Activated T-helper 17 cell treated with anti-CD3 and anti-CD28 coated beads, Interleukin-2, amount 50 U/mL, for 72 hours (primary cell): Measurements from ENCODE around the gene SH3PXD2A. TPM values are rescaled to one million over a fixed set of nuclear protein-coding genes. Genes with fewer than 3 reads are reported as not detected.
A peak's percentile ranks its signal among the peaks of the same experiment; 100 is the strongest.

ENCODE experiments used
- ATAC-seq: fragments of 150-1000 bp; cut with Tn5 transposase; replicated peaks from 2 replicates; pipeline ENCODE4 v1.10.0; 2021; ENCODE audit warnings: mild to moderate bottlenecking, moderate library complexity
- H3K27ac Mint-ChIP-seq: one replicate; pipeline ENCODE4 v1.8.0; 2022; ENCODE audit warnings: mixed read lengths
- H3K27me3 Mint-ChIP-seq: one replicate; pipeline ENCODE4 v1.8.0; 2022; ENCODE audit warnings: mixed read lengths
- H3K36me3 Mint-ChIP-seq: one replicate; pipeline ENCODE4 v1.8.0; 2022; ENCODE audit warnings: low read depth, mild to moderate bottlenecking, mixed read lengths
- H3K4me1 Mint-ChIP-seq: one replicate; pipeline ENCODE4 v1.8.0; 2022; ENCODE audit warnings: mixed read lengths
- H3K4me3 Mint-ChIP-seq: one replicate; pipeline ENCODE4 v1.8.0; 2022; ENCODE audit warnings: mild to moderate bottlenecking, mixed read lengths
- H3K9me3 Mint-ChIP-seq: one replicate; pipeline ENCODE4 v1.8.0; 2022; ENCODE audit warnings: mixed read lengths
- total RNA-seq, 2 donors: library from RNA; stranded (reverse); gene quantifications; one replicate each; pipeline ENCODE4 v1.2.3, GENCODE V29; 2022

Gene SH3PXD2A
- total RNA-seq, 2 donors from 2014 or later = 8.0 to 19.3 TPM

GRCh38 chr10:103592186-103593021, 263.0 kb downstream of the SH3PXD2A start:
- no peaks in the 10 kb centered on the region for H3K4me1 Mint-ChIP-seq
- H3K9me3 Mint-ChIP-seq = no peaks in the 10 kb centered on the region
- H3K27ac Mint-ChIP-seq = no peak overlapping the region
- H3K4me3 Mint-ChIP-seq = no peak overlapping the region
- H3K36me3 Mint-ChIP-seq = no peaks in the 10 kb centered on the region
- no peaks in the 10 kb centered on the region for H3K27me3 Mint-ChIP-seq
- peak; percentile 53 for ATAC-seq

- H3K27ac Mint-ChIP-seq = peak overlapping the region; percentile 28
Measured at GRCh38 chr10:103590744-103591291, 264.6 kb downstream of the SH3PXD2A start.

DNA sequence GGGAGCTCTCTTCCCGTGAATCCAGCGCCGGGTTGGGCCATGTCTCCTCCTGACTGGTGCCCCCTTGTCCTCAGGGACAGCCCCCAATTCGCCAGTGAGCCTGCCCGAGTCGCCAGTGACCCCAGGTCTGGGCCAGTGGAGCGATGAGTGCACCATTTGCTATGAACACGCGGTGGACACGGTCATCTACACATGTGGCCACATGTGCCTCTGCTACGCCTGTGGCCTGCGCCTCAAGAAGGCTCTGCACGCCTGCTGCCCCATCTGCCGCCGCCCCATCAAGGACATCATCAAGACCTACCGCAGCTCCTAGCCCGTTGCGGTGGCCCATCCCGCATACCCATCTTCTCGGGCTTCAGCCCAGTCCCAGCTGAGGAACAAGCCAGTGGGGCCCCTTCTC, 265.3 kb downstream of the SH3PXD2A start:
- ATAC-seq = no peak
- Mint-ChIP-seq H3K27ac (no peak overlapping the region), H3K4me1 (no peaks in the 10 kb centered on the region), H3K27me3 (no peaks in the 10 kb centered on the region), H3K4me3 (no peak overlapping the region), H3K36me3 (no peaks in the 10 kb centered on the region), H3K9me3 (no peaks in the 10 kb centered on the region)

More at GRCh38 chr10:103590744-103591291, 264.6 kb downstream of the SH3PXD2A start:
- H3K27me3 Mint-ChIP-seq = no peaks in the 10 kb centered on the region
- H3K9me3 Mint-ChIP-seq = no peaks in the 10 kb centered on the region
- no peak for ATAC-seq
- no peak overlapping the region for H3K4me3 Mint-ChIP-seq
- no peaks in the 10 kb centered on the region for H3K36me3 Mint-ChIP-seq
- no peaks in the 10 kb centered on the region for H3K4me1 Mint-ChIP-seq

GRCh38 chr10:103589074-103589630, 266.2 kb downstream of the SH3PXD2A start:
- ATAC-seq = no peak
- Mint-ChIP-seq H3K9me3 (no peaks in the 10 kb centered on the region), H3K4me1 (no peaks in the 10 kb centered on the region), H3K27ac (peak overlapping the region; percentile 37), H3K4me3 (no peak overlapping the region), H3K27me3 (no peaks in the 10 kb centered on the region), H3K36me3 (no peaks in the 10 kb centered on the region)

DNA sequence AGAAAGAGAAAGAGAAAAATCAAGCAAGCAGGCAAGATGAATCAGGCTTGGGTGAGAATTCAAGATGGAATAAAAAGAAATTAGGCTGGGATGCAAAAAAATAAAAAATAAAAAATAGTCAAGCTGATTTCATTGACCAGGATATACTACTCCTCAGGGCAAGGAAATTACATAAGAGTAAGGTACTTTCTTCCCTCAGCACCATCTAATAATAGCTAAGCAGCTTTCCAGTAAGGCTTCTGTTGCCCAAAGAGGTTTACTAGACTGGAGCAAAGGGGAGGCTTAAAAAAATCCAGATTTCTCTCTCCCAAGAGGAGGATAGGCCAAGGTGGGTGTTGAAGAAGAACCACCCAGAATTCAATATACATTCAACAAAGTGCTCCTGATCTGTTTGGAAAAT, 268.3 kb downstream of the SH3PXD2A start:
- Mint-ChIP-seq H3K27me3 (no peaks in the 10 kb centered on the region), H3K9me3 (no peaks in the 10 kb centered on the region), H3K36me3 (no peaks in the 10 kb centered on the region), H3K4me3 (no peak overlapping the region), H3K27ac (no peak overlapping the region), H3K4me1 (no peaks in the 10 kb centered on the region)
- ATAC-seq = no peak

GRCh38 chr10:103585011-103585405, 270.4 kb downstream of the SH3PXD2A start:
- Mint-ChIP-seq H3K9me3 (no peaks in the 10 kb centered on the region), H3K27ac (no peak overlapping the region), H3K4me1 (no peaks in the 10 kb centered on the region), H3K4me3 (peak overlapping the region; percentile 68), H3K27me3 (no peaks in the 10 kb centered on the region), H3K36me3 (no peaks in the 10 kb centered on the region)
- no peak for ATAC-seq

DNA sequence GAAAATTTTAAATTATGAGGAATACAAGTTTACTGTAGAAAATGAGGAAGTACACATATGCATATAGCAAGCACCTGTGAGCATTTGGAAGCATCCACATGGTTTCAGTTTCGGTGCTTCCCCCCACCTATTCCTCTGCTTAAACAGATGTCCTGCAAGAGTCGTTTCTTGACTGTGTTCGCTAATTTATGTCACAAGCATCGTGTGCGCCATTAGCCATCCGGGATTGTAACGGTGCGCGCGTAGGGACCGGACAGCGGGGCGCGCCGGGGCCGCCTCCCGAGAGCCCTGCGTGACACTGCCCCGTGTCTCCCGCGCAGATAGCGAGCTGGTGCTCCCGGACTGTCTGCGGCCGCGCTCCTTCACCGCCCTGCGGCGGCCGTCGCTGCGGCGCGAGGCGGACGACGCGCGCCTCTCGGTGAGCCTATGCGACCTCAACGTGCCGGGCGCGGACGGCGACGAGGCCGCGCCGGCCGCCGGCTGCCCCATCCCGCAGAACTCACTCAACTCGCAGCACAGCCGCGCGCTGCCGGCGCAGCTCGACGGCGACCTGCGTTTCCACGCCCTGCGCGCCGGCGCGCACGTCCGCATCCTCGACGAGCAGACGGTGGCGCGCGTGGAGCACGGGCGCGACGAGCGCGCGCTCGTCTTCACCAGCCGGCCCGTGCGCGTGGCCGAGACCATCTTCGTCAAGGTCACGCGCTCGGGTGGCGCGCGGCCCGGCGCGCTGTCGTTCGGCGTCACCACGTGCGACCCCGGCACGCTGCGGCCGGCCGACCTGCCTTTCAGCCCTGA, 271.0 kb downstream of the SH3PXD2A start:
- peak overlapping the region; percentile 83 for H3K4me3 Mint-ChIP-seq
- H3K4me1 Mint-ChIP-seq = no peaks in the 10 kb centered on the region

DNA sequence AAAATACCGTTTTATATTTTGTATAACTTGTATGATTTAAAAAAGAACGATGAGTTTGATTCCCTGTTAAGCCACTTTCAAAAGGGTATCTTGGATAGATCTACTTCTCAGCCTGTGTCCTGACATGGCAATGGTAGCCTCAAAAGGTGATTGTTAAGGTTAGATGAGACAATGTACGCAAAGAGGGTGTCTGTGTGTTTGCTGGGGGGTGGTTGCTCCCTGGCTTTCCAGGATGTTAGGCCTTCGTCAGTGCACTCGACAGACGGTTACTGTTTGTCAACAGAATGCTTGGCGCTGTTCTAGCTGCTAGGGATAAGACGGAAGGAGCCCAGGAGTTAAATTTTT, 271.5 kb downstream of the SH3PXD2A start:
- Mint-ChIP-seq H3K9me3 (no peaks in the 10 kb centered on the region), H3K4me1 (no peaks in the 10 kb centered on the region), H3K36me3 (no peaks in the 10 kb centered on the region), H3K27ac (peak overlapping the region; percentile 76), H3K27me3 (no peaks in the 10 kb centered on the region), H3K4me3 (peak overlapping the region; percentile 83)
- ATAC-seq = peak; percentile 34

More for the DNA sequence above, 271.0 kb downstream of the SH3PXD2A start:
- Mint-ChIP-seq H3K27ac (peak overlapping the region; percentile 76), H3K27me3 (no peaks in the 10 kb centered on the region), H3K9me3 (no peaks in the 10 kb centered on the region), H3K36me3 (no peaks in the 10 kb centered on the region)
- peak; percentile 77 for ATAC-seq

- Mint-ChIP-seq H3K36me3 (no peaks in the 10 kb centered on the region), H3K27me3 (no peaks in the 10 kb centered on the region), H3K27ac (no peak overlapping the region), H3K4me1 (no peaks in the 10 kb centered on the region), H3K9me3 (no peaks in the 10 kb centered on the region), H3K4me3 (peak overlapping the region; percentile 83)
- ATAC-seq = no peak
Measured at GRCh38 chr10:103582331-103583123, 272.8 kb downstream of the SH3PXD2A start.

GRCh38 chr10:103581499-103581898, 273.9 kb downstream of the SH3PXD2A start:
- Mint-ChIP-seq H3K4me1 (no peaks in the 10 kb centered on the region), H3K4me3 (no peak overlapping the region), H3K27ac (peak overlapping the region; percentile 35), H3K36me3 (no peaks in the 10 kb centered on the region), H3K27me3 (no peaks in the 10 kb centered on the region), H3K9me3 (no peaks in the 10 kb centered on the region)
- ATAC-seq = no peak

DNA sequence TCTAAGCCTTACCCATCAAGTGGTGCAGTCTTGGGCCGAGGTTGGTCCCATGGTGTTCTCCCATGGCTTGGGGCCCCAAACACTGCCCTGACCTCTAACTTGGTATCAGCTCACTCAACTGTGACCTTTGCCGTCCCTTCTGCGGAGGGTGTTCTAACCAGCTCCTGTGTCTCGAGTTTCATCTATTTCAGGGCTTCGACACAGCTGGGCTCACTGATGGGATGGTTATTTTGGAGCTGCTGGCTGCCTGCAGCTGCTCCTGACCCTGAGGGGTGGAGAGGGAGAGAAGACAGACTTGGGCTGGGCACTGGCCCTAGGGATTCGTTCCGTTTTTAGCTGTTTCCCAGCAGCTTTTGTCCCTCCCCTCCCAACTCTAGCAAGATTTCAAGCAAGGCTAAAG, 274.9 kb downstream of the SH3PXD2A start:
- no peak overlapping the region for H3K4me3 Mint-ChIP-seq
- H3K4me1 Mint-ChIP-seq = no peaks in the 10 kb centered on the region
- H3K36me3 Mint-ChIP-seq = no peaks in the 10 kb centered on the region
- no peaks in the 10 kb centered on the region for H3K9me3 Mint-ChIP-seq
- ATAC-seq = no peak
- H3K27me3 Mint-ChIP-seq = peaks cover 4% of the 10 kb centered on the region
- no peak overlapping the region for H3K27ac Mint-ChIP-seq

GRCh38 chr10:103580011-103580410, 275.4 kb downstream of the SH3PXD2A start:
- Mint-ChIP-seq H3K4me3 (no peak overlapping the region), H3K27me3 (peaks cover 4% of the 10 kb centered on the region), H3K4me1 (no peaks in the 10 kb centered on the region), H3K27ac (no peak overlapping the region), H3K9me3 (no peaks in the 10 kb centered on the region), H3K36me3 (no peaks in the 10 kb centered on the region)
- ATAC-seq = no peak

GRCh38 chr10:103578782-103579382, 276.5 kb downstream of the SH3PXD2A start:
- Mint-ChIP-seq H3K9me3 (no peaks in the 10 kb centered on the region), H3K27me3 (peaks cover 4% of the 10 kb centered on the region), H3K36me3 (no peaks in the 10 kb centered on the region), H3K27ac (no peak overlapping the region), H3K4me3 (no peak overlapping the region), H3K4me1 (no peaks in the 10 kb centered on the region)
- ATAC-seq = no peak

DNA sequence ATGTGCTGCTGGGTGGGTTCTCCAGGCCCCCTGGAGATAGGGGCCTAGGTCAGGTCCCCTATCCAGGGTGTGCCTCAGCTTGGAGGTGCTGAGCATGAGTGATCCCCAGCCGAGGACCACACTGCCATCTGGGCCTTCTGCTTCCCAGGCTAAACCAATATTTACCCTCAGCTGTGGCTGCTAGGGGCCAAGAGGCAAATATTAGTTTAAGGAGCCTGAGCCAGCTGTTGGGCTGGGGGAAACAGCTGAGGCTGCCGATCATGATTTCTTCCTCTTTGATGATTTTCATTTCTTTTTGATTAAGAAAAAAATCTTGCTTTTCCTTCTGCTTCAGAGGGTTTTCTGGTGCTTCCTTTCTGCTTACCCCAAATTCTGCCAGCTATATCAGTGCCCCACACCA, 278.5 kb downstream of the SH3PXD2A start:
- no peaks in the 10 kb centered on the region for H3K9me3 Mint-ChIP-seq
- ATAC-seq = no peak
- H3K27ac Mint-ChIP-seq = no peak overlapping the region
- H3K4me1 Mint-ChIP-seq = no peaks in the 10 kb centered on the region
- H3K4me3 Mint-ChIP-seq = no peak overlapping the region
- peaks cover 4% of the 10 kb centered on the region for H3K27me3 Mint-ChIP-seq
- H3K36me3 Mint-ChIP-seq = no peaks in the 10 kb centered on the region
